Liver (tissue), 9 donors: ENCODE results near the gene PDCL2. TPM values are rescaled to one million over a fixed set of nuclear protein-coding genes. Genes with fewer than 3 reads are reported as not detected.

Source experiments
- DNase-seq: peaks from one replicate; pipeline ENCODE4 v3.0.0-alpha.2; 2017; ENCODE audit warnings: low spot score
- H3K27ac ChIP-seq, 2 donors: one replicate each; pipeline ENCODE4 v1.7.0; 2013; ENCODE audit warnings: inconsistent platforms in 2 of 2, low read length in 2 of 2, control low read depth in 1 of 2, low read depth in 1 of 2, mild to moderate bottlenecking in 1 of 2
- H3K27me3 ChIP-seq, 4 donors: one replicate each; pipeline versions ENCODE4 v1.6.1 to v1.7.0; 2013; ENCODE audit warnings: low read length in 3 of 4, inconsistent platforms in 1 of 4, mild to moderate bottlenecking in 1 of 4, moderate library complexity in 1 of 4; ENCODE audit not compliant: control insufficient read depth in 4 of 4, insufficient read depth in 4 of 4
- H3K36me3 ChIP-seq, 4 donors: one replicate each; pipeline versions ENCODE4 v1.6.1 to v1.7.0; 2013; ENCODE audit warnings: low read length in 3 of 4, mild to moderate bottlenecking in 3 of 4, low read depth in 1 of 4, moderate library complexity in 1 of 4; ENCODE audit not compliant: control insufficient read depth in 4 of 4, insufficient read depth in 3 of 4
- H3K4me1 ChIP-seq, 4 donors: one replicate each; pipeline versions ENCODE4 v1.6.1 to v1.7.0; 2013; ENCODE audit warnings: low read length in 3 of 4, mild to moderate bottlenecking in 3 of 4, moderate library complexity in 1 of 4; ENCODE audit not compliant: control insufficient read depth in 4 of 4, insufficient read depth in 4 of 4
- H3K4me3 ChIP-seq, 3 donors: one replicate each; pipeline versions ENCODE4 v1.6.1 to v1.7.0; 2013; ENCODE audit warnings: low read length in 3 of 3, control low read depth in 1 of 3, low read depth in 1 of 3, mild to moderate bottlenecking in 1 of 3
- H3K9ac ChIP-seq, 2 donors: one replicate each; pipeline ENCODE4 v1.7.0; 2013; ENCODE audit warnings: low read length in 2 of 2, mild to moderate bottlenecking in 2 of 2, moderate library complexity in 2 of 2, control low read depth in 1 of 2, low read depth in 1 of 2
- H3K9me3 ChIP-seq, 4 donors: one replicate each; pipeline versions ENCODE4 v1.6.1 to v1.7.0; 2013; ENCODE audit warnings: low read length in 3 of 4; ENCODE audit not compliant: control insufficient read depth in 4 of 4
- CTCF ChIP-seq: fragments of 150-350 bp; IDR thresholded peaks from 2 replicates; pipeline ENCODE4 v1.5.1; 2017; ENCODE audit warnings: improper control_type of control experiment, low read depth, low read length; ENCODE audit not compliant: missing input control
- FOXA1 ChIP-seq: IDR thresholded peaks from 2 replicates; pipeline ENCODE4 v1.6.1; 2016; ENCODE audit warnings: antibody characterized with exemption
- FOXA2 ChIP-seq: IDR thresholded peaks from 2 replicates; pipeline ENCODE4 v1.6.1; 2016; ENCODE audit warnings: antibody characterized with exemption
- HNF4A ChIP-seq, 2 donors: conservative IDR thresholded peaks; 2 replicates each; pipeline ENCODE4 v1.6.1; 2016; ENCODE audit warnings: antibody characterized with exemption in 2 of 2, mild to moderate bottlenecking in 2 of 2
- HNF4G ChIP-seq: IDR thresholded peaks from 2 replicates; pipeline ENCODE4 v1.6.1; 2016; ENCODE audit warnings: antibody characterized with exemption
- JUND ChIP-seq, 2 donors: IDR thresholded peaks; 2 replicates each; pipeline ENCODE4 v1.6.1; 2016; ENCODE audit warnings: antibody characterized with exemption in 2 of 2
- MAX ChIP-seq: IDR thresholded peaks from 2 replicates; pipeline ENCODE4 v1.6.1; 2016; ENCODE audit warnings: antibody characterized with exemption
- REST ChIP-seq: IDR thresholded peaks from 2 replicates; pipeline ENCODE4 v1.6.1; 2016; ENCODE audit warnings: antibody characterized with exemption, mild to moderate bottlenecking
- RXRA ChIP-seq, 2 donors: IDR thresholded peaks; 2 replicates each; pipeline ENCODE4 v1.6.1; 2017 to 2018; ENCODE audit warnings: antibody characterized with exemption in 2 of 2, mild to moderate bottlenecking in 1 of 2
- TAF1 ChIP-seq: conservative IDR thresholded peaks from 2 replicates; pipeline ENCODE4 v1.6.1; 2016; ENCODE audit warnings: antibody characterized with exemption, mild to moderate bottlenecking
- WGBS: extraction: QIAGEN DNeasy Blood & Tissue Kit; methylation state at CpG from one replicate; pipeline ENCODE4 v1.1.7; 2013; 5-methylcytosine and 5-hydroxymethylcytosine counted together
- polyA plus RNA-seq, 2 donors: library from polyadenylated mRNA; stranded (reverse) in 1 of 2; unstranded in 1 of 2; fragments of 200-250 nt in 1 of 2; fragments of >200 nt in 1 of 2; fragmentation: Nextera tagmentation in 1 of 2; extraction: Ambion mirVana in 1 of 2; gene quantifications; one replicate each; pipeline versions ENCODE4 v1.2.1 to v1.2.3, GENCODE V29; 2013 to 2015
- total RNA-seq, 2 donors: library from RNA; depleted of rRNA; stranded (reverse); fragments of >200 nt; gene quantifications; one replicate each; pipeline ENCODE4 v1.2.3, GENCODE V29; 2014
- donor health status: healthy.
- donor health status: healthy.
- donor health status: healthy.
- donor health status: healthy.
- donor health status: healthy.

Gene PDCL2
- total and polyA plus RNA-seq, 4 donors = not detected

GRCh38 chr4:55575513-55575912 lies 16.5 kb downstream of the PDCL2 start (continued):
- TF ChIP-seq REST = no peak

GRCh38 chr4:55574252-55574651 lies 17.8 kb downstream of the PDCL2 start:
- no peak for TF ChIP-seq FOXA1
- no peak for TF ChIP-seq HNF4G
- no peak for TF ChIP-seq FOXA2
- no peak for TF ChIP-seq JUND (IDR thresholded peaks at IDR 0.05)
- no peak for TF ChIP-seq HNF4A (conservative IDR thresholded peaks at IDR 0.05)
- 56% methylated on average over 1 of the region's 1 CpG for WGBS
- DNase-seq = no peak
- Histone ChIP-seq H3K4me3 (no peak overlapping the region), H3K9me3 (peaks cover 2 to 12% (median 3%) of the 10 kb centered on the region in 4 donors), H3K27ac (no peak overlapping the region), H3K9ac (no peak overlapping the region), H3K36me3 (no peaks in the 10 kb centered on the region), H3K4me1 (no peaks in the 10 kb centered on the region), H3K27me3 (peaks cover 0 to 2% (median 0%) of the 10 kb centered on the region in 4 donors)

- DNase-seq = no peak
- H3K9ac ChIP-seq = no peak overlapping the region
- H3K9me3 ChIP-seq = peaks cover 0 to 12% (median 3%) of the 10 kb centered on the region in 4 donors
- H3K4me3 ChIP-seq = no peak overlapping the region
- H3K27ac ChIP-seq = no peak overlapping the region
- no peaks in the 10 kb centered on the region for H3K36me3 ChIP-seq
- TF ChIP-seq TAF1 (no peak), MAX (no peak), CTCF (no peak), RXRA (IDR thresholded peaks at IDR 0.05) (no peak), HNF4G (no peak), REST (no peak)
- no peaks in the 10 kb centered on the region for H3K4me1 ChIP-seq
- peaks cover 0 to 2% (median 0%) of the 10 kb centered on the region in 4 donors for H3K27me3 ChIP-seq
- WGBS = 75% methylated on average over 3 of the region's 3 CpGs
Measured at GRCh38 chr4:55571806-55572205, 20.2 kb downstream of the PDCL2 start.
